Trophoblast cell (in vitro differentiated cells and primary cell): ENCODE results near the gene MMP25.

Source experiments
- DNase-seq, 2 donors: peaks; one replicate each; pipeline ENCODE4 v3.0.0-alpha.2; 2016
- H2AFZ ChIP-seq: 2 replicates; pipeline ENCODE4 v1.6.1; 2013; ENCODE audit warnings: low read length, moderate library complexity, mild to moderate bottlenecking; ENCODE audit not compliant: insufficient read depth, poor library complexity
- H2AK5ac ChIP-seq: 2 replicates; pipeline ENCODE4 v1.6.1; 2013; ENCODE audit warnings: mild to moderate bottlenecking, low read length
- H2BK120ac ChIP-seq: 2 replicates; pipeline ENCODE4 v1.6.1; 2013; ENCODE audit warnings: low read length, mild to moderate bottlenecking, moderate library complexity; ENCODE audit not compliant: insufficient read depth, poor library complexity
- H2BK12ac ChIP-seq: 2 replicates; pipeline ENCODE4 v1.6.1; 2013; ENCODE audit warnings: mild to moderate bottlenecking, low read length, moderate library complexity
- H2BK5ac ChIP-seq: 2 replicates; pipeline ENCODE4 v1.6.1; 2013; ENCODE audit warnings: low read length, low read depth, moderate library complexity, mild to moderate bottlenecking; ENCODE audit not compliant: poor library complexity
- H3K14ac ChIP-seq: 2 replicates; pipeline ENCODE4 v1.6.1; 2013; ENCODE audit warnings: mild to moderate bottlenecking, low read length
- H3K18ac ChIP-seq: 2 replicates; pipeline ENCODE4 v1.6.1; 2013; ENCODE audit warnings: mild to moderate bottlenecking, low read length
- H3K23ac ChIP-seq: 2 replicates; pipeline ENCODE4 v1.6.1; 2013; ENCODE audit warnings: low read length
- H3K27ac ChIP-seq: 2 replicates; pipeline ENCODE4 v1.5.1; 2013; ENCODE audit warnings: low read depth, mild to moderate bottlenecking, inconsistent platforms, low read length, moderate library complexity
- H3K27me3 ChIP-seq: 2 replicates; pipeline ENCODE4 v1.6.1; 2013; ENCODE audit warnings: inconsistent platforms, mild to moderate bottlenecking, low read length, moderate library complexity; ENCODE audit not compliant: insufficient read depth
- H3K36me3 ChIP-seq, 2 experiments: 1 replicate in 1 of 2; 2 replicates in 1 of 2; pipeline ENCODE4 v1.6.1; 2013; ENCODE audit warnings: low read length in 2 of 2, mild to moderate bottlenecking in 2 of 2, moderate library complexity in 1 of 2; ENCODE audit not compliant: insufficient read depth in 2 of 2, control insufficient read depth in 1 of 2
- H3K4ac ChIP-seq: 2 replicates; pipeline ENCODE4 v1.6.1; 2013; ENCODE audit warnings: low read depth, mild to moderate bottlenecking, low read length, moderate library complexity
- H3K4me1 ChIP-seq, 2 experiments: 1 replicate in 1 of 2; 2 replicates in 1 of 2; pipeline ENCODE4 v1.6.1; 2013; ENCODE audit warnings: low read length in 2 of 2, mild to moderate bottlenecking in 2 of 2, moderate library complexity in 1 of 2; ENCODE audit not compliant: insufficient read depth in 2 of 2, control insufficient read depth in 1 of 2
- H3K4me2 ChIP-seq: 2 replicates; pipeline ENCODE4 v1.6.1; 2013; ENCODE audit warnings: inconsistent platforms, mild to moderate bottlenecking, low read length, moderate library complexity
- H3K4me3 ChIP-seq: 2 replicates; pipeline ENCODE4 v1.5.1; 2013; ENCODE audit warnings: mild to moderate bottlenecking, low read depth, low read length, inconsistent platforms
- H3K79me1 ChIP-seq: one replicate; pipeline ENCODE4 v1.6.1; 2013; ENCODE audit warnings: low read length
- H3K79me2 ChIP-seq: 2 replicates; pipeline ENCODE4 v1.6.1; 2013; ENCODE audit warnings: low read length, mild to moderate bottlenecking; ENCODE audit not compliant: control insufficient read depth, insufficient read depth, poor library complexity
- H3K9ac ChIP-seq: 2 replicates; pipeline ENCODE4 v1.6.1; 2013; ENCODE audit warnings: mild to moderate bottlenecking, low read length
- H3K9me3 ChIP-seq: 2 replicates; pipeline ENCODE4 v1.6.1; 2013; ENCODE audit warnings: low read depth, mild to moderate bottlenecking, control low read depth, inconsistent platforms, low read length; ENCODE audit not compliant: insufficient read depth
- H4K12ac ChIP-seq: 2 replicates; pipeline ENCODE4 v1.6.1; 2013; ENCODE audit warnings: low read depth, mild to moderate bottlenecking, low read length, moderate library complexity
- H4K8ac ChIP-seq: 2 replicates; pipeline ENCODE4 v1.6.1; 2013; ENCODE audit warnings: low read depth, mild to moderate bottlenecking, low read length, moderate library complexity
- H4K91ac ChIP-seq: one replicate; pipeline ENCODE4 v1.6.1; 2013; ENCODE audit warnings: low read depth, mild to moderate bottlenecking, low read length, moderate library complexity
- WGBS: extraction: QIAGEN DNeasy Blood & Tissue Kit; methylation state at CpG from one replicate; pipeline ENCODE4 v1.1.7; 2013; ENCODE audit warnings: missing lambda C conversion rate; ENCODE audit not compliant: insufficient read length, insufficient coverage; ENCODE audit errors: extremely low coverage; 5-methylcytosine and 5-hydroxymethylcytosine counted together

The MMP25 gene

DNA sequence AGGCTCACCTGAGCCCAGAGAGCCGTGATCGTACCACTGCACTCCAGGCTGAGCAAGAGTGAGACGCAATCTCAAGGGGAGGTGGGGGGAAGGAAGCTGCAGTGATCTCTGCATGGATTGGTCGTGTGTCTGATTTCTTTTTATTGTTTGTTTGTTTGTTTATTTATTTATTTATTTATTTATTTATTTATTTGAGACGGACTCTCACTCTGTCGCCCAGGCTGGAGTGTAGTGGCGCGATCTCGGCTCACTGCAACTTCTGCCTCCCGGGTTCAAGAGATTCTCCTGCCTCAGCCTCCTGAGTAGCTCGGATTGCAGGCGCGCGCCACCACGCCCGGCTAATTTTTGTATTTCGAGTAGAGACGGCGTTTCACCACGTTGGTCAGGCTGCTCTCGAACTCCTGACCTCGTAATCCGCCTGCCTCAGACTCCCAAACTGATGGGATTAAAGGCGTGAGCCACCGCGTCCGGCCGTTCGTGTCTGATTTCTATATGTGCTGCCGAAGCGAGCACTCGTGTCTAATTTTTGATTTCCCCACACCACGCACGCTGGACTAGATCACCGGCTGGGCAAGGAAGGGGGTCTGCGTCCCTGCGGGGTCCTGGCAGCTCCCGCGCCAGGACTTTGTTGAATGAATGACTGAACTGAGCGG is 26.6 kb upstream of the MMP25 start:
- H3K4ac ChIP-seq = peak overlapping the region; percentile 82
- H3K9ac ChIP-seq = peak overlapping the region; percentile 71
- H2AK5ac ChIP-seq = peak overlapping the region; percentile 49
- peaks cover 25 to 29% of the 10 kb centered on the region in 2 experiments for H3K36me3 ChIP-seq
- peak overlapping the region; percentile 47 for H2AFZ ChIP-seq
- H3K23ac ChIP-seq = no peak overlapping the region
- peak overlapping the region; percentile 61 for H4K8ac ChIP-seq
- H2BK5ac ChIP-seq = peak overlapping the region; percentile 29
- no peaks in the 10 kb centered on the region for H3K27me3 ChIP-seq
- H4K12ac ChIP-seq = no peak overlapping the region
- H3K79me1 ChIP-seq = peaks cover 48% of the 10 kb centered on the region
- H2BK120ac ChIP-seq = peak overlapping the region; percentile 35
- peak overlapping the region; percentile 52 for H3K4me3 ChIP-seq
- H3K4me1 ChIP-seq = peaks cover 18 to 29% of the 10 kb centered on the region in 2 experiments
- DNase-seq = no peak
- H3K9me3 ChIP-seq = peaks cover 3% of the 10 kb centered on the region
- no peak overlapping the region for H3K18ac ChIP-seq
- H4K91ac ChIP-seq = peak overlapping the region; percentile 39
- no CpG with 5 or more reads among the region's 40 CpGs for WGBS
- peak overlapping the region; percentile 84 for H3K4me2 ChIP-seq
- H3K27ac ChIP-seq = no peak overlapping the region
- peaks cover 42% of the 10 kb centered on the region for H3K79me2 ChIP-seq
- H2BK12ac ChIP-seq = peak overlapping the region; percentile 85
- H3K14ac ChIP-seq = no peak overlapping the region

DNA sequence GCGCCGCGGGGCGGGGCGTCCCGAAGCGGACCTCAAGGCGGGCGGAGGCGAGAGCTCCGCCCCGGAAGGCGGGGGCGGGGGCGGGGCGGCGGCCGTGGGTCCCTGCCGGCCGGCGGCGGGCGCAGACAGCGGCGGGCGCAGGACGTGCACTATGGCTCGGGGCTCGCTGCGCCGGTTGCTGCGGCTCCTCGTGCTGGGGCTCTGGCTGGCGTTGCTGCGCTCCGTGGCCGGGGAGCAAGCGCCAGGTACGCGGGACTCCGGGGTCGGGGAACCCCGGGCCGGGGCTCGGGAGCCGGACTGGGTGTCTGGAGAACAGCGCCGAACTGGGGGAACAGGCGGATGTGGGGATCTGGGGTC is 26.1 kb upstream of the MMP25 start, which contains the start of gene TNFRSF12A:
Gene TNFRSF12A (plus strand): TSS at position 122 of the 357 bp plus-strand sequence. CDS start 30 bp downstream, at position 152.
- peak; percentile 77 to 88 for DNase-seq
- Histone ChIP-seq H3K36me3 (peaks cover 21 to 24% of the 10 kb centered on the region in 2 experiments), H3K79me1 (peaks cover 48% of the 10 kb centered on the region), H3K4ac (peak within 1 kb of the TSS; percentile 95), H3K23ac (no peak within 1 kb of the TSS), H4K8ac (peak within 1 kb of the TSS; percentile 75), H3K18ac (peak within 1 kb of the TSS; percentile 99), H4K12ac (peak within 1 kb of the TSS; percentile 63), H2BK5ac (peak within 1 kb of the TSS; percentile 99), H3K9me3 (peaks cover 3% of the 10 kb centered on the region), H4K91ac (peak within 1 kb of the TSS; percentile 98), H3K14ac (peak within 1 kb of the TSS; percentile 91), H2AK5ac (peak within 1 kb of the TSS; percentile 92), H2AFZ (peak within 1 kb of the TSS; percentile 59), H3K4me1 (peaks cover 17 to 27% of the 10 kb centered on the region in 2 experiments), H3K4me3 (peak within 1 kb of the TSS; percentile 92), H3K4me2 (peak within 1 kb of the TSS; percentile 84), H2BK120ac (peak within 1 kb of the TSS; percentile 93), H2BK12ac (peak within 1 kb of the TSS; percentile 85), H3K79me2 (peaks cover 42% of the 10 kb centered on the region), H3K27me3 (no peaks in the 10 kb centered on the region), H3K27ac (peak within 1 kb of the TSS; percentile 100), H3K9ac (peak within 1 kb of the TSS; percentile 99)
- no CpG with 5 or more reads among the region's 49 CpGs for WGBS

GRCh38 chr16:3020604-3021448 is 25.5 kb upstream of the MMP25 start:
- Histone ChIP-seq H3K27ac (peak overlapping the region; percentile 100), H3K4me2 (peak overlapping the region; percentile 80), H3K9me3 (peaks cover under 1% of the 10 kb centered on the region), H3K18ac (peak overlapping the region; percentile 99), H4K12ac (peak overlapping the region; percentile 63), H2BK12ac (no peak overlapping the region), H3K9ac (peak overlapping the region; percentile 99), H4K8ac (peak overlapping the region; percentile 75), H3K4me1 (peaks cover 17 to 24% of the 10 kb centered on the region in 2 experiments), H4K91ac (peak overlapping the region; percentile 98), H3K79me1 (peaks cover 48% of the 10 kb centered on the region), H3K4ac (peak overlapping the region; percentile 95), H2BK120ac (peak overlapping the region; percentile 93), H2AFZ (peak overlapping the region; percentile 59), H2BK5ac (peak overlapping the region; percentile 99), H2AK5ac (peak overlapping the region; percentile 92), H3K23ac (no peak overlapping the region), H3K27me3 (no peaks in the 10 kb centered on the region), H3K36me3 (peaks cover 18 to 24% of the 10 kb centered on the region in 2 experiments), H3K4me3 (peak overlapping the region; percentile 92), H3K14ac (peak overlapping the region; percentile 91), H3K79me2 (peaks cover 41% of the 10 kb centered on the region)
- WGBS = no CpG with 5 or more reads among the region's 57 CpGs
- DNase-seq = peak; percentile 64 to 68

- Histone ChIP-seq H3K79me1 (peaks cover 48% of the 10 kb centered on the region), H3K9me3 (no peaks in the 10 kb centered on the region), H3K23ac (no peak overlapping the region), H4K8ac (peak overlapping the region; percentile 90), H3K4me3 (peak overlapping the region; percentile 92), H2BK120ac (peak overlapping the region; percentile 95), H3K36me3 (peaks cover 24 to 27% of the 10 kb centered on the region in 2 experiments), H3K4ac (peak overlapping the region; percentile 85), H3K79me2 (peaks cover 36% of the 10 kb centered on the region), H3K4me2 (peak overlapping the region; percentile 80), H3K18ac (peak overlapping the region; percentile 93), H3K27ac (peak overlapping the region; percentile 100), H2AFZ (peak overlapping the region; percentile 33), H2AK5ac (peak overlapping the region; percentile 16), H3K9ac (peak overlapping the region; percentile 89), H2BK12ac (peak overlapping the region; percentile 70), H3K27me3 (no peaks in the 10 kb centered on the region), H3K4me1 (peaks cover 17 to 18% of the 10 kb centered on the region in 2 experiments), H4K91ac (peak overlapping the region; percentile 95), H2BK5ac (peak overlapping the region; percentile 98), H4K12ac (peak overlapping the region; percentile 34), H3K14ac (peak overlapping the region; percentile 73)
- DNase-seq = peak; percentile 84 to 86
- no CpG with 5 or more reads among the region's 25 CpGs for WGBS
Measured at GRCh38 chr16:3021449-3022207, 24.7 kb upstream of the MMP25 start.
